Anterior cingulate cortex (tissue), 58 donors: Measurements from ENCODE around the gene HIP1.
A peak's percentile ranks its signal among the peaks of the same experiment; 100 is the strongest.
"Not testable (repeated sequence)": the region's sequence is repeated elsewhere in the genome, so short reads cannot be mapped to it uniquely, and the experiment has no call there.

Experiments
- DNase-seq, 58 donors: peaks; one replicate each; lab custom pipeline; 2025; lab: John Stamatoyannopoulos, UW

Gene HIP1

GRCh38 chr7:75739796-75740672 lies 1.3 kb upstream of the HIP1 start:
- peak in 5 of 58 donors; percentile 10 to 61 (median 33) for DNase-seq

DNA sequence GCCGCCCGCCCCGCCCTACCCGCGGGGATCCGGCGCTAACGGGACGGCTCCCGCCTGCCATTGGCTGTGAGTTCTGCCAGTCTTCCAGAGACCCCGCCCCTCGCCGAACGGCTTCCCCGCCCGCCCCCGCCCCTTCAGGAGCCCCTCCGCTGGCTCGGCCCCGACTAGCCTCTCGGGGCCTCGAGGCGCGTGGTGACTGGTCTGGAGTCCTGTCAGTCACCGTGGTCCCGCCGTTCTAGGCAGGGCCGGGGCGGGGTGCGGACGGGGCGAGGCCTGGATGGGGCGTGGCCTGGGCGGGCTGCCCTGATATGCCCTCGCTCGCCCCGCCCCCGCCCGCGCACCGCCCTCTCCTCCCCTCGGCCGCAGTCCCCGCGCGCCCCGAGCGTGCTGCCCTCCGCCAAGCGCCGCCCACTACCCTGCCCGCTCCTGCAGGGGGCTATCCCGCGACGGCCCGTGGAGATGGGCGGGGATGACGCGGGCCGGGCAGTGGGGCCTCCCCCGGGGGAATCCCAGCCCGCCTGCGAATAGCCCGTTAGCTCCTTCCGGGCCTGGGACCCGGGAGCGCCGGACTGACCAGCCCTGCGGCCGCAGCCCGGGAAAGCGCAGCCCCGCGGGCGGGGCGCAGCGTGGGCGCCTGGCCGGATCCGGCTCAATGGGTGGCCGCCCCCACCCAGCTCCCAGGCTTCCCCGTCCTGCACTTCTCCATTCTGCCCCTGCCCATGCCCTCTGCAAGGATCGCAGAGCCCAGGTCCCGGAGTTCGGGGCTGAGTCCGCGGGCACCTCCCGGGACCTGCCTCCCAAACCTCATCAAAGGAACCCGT lies 444 bp upstream of the HIP1 start:
- DNase-seq, result peak; percentile 65 to 100 (median 99)

DNA sequence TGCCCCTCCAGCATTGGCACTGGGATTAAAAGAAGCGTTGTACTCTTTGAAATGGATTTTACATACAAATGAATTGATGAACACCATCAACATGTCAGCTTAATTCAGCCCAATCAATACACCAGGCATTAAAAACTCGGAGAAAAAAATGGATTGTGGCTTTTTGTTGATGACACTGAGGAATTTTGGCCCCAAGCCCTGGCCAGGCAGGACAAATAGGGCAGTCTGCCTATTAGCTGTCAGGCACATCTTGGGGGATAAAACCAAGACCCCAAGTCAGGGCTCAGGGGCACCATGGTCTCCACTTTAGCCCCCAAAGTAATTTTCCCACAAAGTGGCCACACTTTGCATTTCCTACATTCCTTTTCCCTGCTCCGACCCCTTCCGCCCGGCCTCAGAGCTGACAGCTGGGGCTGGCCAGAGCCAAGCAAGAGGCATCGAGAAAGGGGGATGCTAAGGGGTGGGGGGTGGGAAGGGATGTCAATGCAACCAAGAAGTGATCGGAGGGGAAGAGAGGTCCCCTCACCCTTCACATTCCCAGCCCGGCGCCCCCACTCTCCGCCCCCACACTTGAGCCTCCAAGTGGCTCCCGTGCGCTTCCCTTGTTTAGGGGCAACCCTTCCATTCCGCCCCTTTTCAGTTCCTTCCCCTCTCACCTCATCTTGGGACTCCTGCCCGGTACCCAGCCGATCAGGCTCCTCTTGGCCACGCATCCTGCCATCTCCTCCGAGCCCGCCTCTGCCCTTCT lies 711 bp downstream of the HIP1 start:
- peak in 10 of 58 donors; percentile 8 to 51 (median 18) for DNase-seq

GRCh38 chr7:75735581-75736350 lies 3.0 kb downstream of the HIP1 start:
- DNase-seq, result no peak

DNA sequence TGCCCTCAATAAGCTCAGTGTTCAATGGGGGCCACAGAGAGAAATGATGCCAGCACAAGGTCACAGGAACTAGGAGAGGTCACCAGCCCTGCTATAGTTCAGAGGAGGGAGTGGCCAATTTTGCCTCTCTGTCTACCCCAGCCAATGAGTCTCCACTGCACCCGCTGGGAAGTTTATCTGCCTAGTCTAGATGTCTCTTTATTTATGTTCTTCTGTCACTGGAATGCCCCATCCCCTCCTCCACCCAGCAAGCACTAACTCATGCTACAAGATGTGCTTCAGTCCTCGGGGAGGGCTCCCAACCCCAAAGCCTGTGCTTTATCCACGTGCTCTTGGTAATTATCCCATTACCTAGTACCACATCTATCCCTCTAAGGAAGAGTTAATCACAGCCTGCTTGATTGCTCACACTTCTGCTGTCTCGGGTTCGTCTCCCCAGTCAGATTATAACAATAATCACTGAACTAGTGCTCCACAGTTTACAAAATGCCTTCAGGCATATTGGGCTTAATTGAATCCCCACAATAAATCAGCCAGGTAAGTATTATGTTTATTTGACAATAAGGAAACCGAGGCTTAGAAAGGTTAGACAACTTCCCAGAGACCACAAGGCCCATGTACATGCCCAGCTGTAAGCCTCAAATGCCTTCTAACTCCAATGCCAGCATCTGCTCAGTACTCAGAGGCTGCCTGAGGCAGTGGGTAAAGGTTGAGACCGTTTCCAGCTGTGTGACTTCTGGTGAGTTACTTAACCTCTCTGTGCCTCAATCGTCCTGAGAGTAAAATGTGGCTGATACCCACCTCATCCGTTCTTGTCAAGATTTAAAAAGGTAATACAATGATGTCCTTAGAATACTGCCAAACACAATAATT lies 3.9 kb downstream of the HIP1 start:
- no peak for DNase-seq

- peak in 1 of 58 donors; percentile 15 for DNase-seq
These were observed 5.7 kb downstream of the HIP1 start for GRCh38 chr7:75732764-75733630.

DNA sequence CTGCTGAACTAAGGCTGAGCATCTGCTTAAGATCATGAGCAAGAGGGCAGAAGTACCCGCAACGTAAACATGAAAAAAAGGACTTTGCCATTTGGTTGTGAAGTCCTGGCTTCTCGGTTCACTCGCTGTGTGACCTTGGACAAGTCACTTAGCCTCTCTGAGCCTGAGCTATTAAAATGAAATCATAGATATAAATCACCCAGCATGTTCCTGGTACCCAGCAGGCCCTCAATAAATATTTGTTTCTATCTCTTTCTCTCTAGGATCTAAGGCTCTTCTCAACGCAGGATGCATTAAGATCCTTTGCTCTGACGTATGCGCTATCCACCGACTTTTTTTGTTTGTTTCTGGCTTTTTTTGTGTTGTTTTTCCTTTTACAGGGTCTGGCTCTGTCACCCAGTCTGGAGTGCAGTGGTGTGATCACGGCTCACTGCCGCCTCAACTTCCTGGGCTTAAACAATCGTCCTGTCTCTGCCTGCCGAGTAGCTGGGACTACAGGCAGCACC lies 6.7 kb downstream of the HIP1 start:
- DNase-seq, result no peak

GRCh38 chr7:75729851-75730274 lies 8.9 kb downstream of the HIP1 start:
- DNase-seq, result no peak

DNA sequence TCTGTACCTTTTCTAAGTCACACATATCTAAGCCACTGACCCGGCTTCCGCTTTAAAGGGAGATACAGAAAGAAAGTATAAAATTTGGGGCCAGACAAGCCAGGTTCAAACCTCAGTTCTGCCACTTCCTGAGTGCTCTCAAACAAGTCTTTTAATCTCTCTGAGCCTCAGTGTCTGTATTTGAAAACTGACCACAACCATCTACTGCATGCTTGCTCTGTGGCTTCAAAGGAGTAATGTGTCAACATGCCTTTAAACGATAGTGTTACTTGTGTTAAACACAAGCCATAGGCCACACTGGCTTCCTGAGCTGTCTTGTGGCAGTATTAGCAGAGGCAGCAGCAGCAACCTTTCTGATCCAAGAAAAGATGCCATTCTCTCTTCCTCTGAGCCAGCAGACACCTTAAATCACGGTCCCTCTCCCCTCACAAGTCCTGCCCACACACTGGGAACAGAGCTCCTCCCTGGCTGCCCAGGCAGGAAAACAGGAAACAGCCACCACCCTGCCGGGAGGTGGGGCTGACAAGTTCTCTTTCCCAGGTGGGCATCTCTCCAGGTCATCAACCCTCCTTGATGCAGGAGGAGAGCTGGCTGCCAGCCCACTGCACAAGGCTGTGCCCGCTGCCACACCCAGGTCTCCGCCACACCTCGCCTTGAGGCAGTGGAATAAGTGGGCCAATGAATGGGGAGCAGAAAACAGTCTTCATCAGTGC lies 10.7 kb downstream of the HIP1 start:
- no peak for DNase-seq

DNA sequence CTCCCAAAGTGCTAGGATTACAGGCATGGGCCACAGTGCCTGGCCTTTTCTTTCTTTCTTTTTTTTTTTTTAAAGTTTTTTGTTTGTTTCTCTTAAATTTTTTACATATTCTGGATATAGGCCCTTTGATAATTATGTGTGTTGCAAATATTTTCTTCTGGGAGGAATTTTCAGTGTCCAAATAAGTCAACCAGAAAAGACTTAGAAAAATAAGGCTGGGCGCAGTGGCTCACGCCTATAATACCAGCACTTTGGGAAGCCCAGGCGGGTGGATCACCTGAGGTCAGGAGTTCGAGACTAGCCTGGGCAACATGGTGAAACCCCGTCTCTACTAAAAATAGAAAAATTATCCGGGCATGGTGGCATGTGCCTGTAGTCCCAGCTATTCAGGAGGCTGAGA lies 11.4 kb downstream of the HIP1 start:
- DNase-seq, result not testable (repeated sequence)

- no peak for DNase-seq
These were observed 13.4 kb downstream of the HIP1 start for GRCh38 chr7:75725306-75725705.

- DNase-seq, result no peak
These were observed 15.3 kb downstream of the HIP1 start for GRCh38 chr7:75723444-75723843.

GRCh38 chr7:75722373-75722772 lies 16.4 kb downstream of the HIP1 start:
- no peak for DNase-seq

DNA sequence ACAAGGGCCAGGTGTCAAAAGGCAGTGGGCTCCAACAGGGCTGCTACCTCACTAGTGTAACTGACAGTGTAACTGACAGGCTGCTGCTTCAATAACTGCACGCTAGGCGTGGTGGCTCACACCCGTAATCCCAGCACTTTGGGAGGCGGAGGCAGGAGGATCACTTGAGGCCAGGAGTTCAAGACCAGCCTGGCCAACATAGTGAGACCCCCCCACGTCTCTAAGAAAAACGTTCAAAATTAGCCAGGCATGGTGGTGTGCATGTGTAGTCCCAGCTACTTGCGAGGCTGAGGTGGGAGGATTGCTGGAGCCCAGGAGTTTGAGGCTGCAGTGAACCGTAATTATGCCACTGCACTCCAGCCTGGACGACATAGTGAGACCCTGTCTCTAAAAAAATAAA lies 16.8 kb downstream of the HIP1 start:
- DNase-seq, result not testable (repeated sequence)

DNA sequence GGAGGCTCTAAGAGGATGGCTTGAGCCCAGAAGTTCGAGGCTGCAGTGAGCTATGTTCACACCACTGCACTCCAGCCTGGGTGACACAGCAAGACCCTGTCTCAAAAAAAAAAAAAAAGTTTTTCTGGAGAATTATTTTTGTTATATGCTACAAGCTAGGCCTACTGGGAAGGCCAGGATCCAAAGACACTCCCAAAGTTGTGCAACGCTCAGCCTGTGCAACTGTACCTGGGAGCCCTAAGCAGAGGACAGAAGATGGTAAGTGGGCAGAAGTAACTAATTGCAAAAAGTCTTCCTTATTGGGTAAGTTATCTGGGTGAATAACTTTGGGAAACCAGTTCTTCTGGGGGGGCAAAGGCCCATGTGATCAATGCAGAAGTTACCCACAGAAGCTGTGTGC lies 17.3 kb downstream of the HIP1 start:
- DNase-seq, result no peak

GRCh38 chr7:75719626-75720025 lies 19.1 kb downstream of the HIP1 start:
- no peak for DNase-seq

- no peak for DNase-seq
These were observed 20.2 kb downstream of the HIP1 start for GRCh38 chr7:75718390-75719031.
